Neural progenitor cell (in vitro differentiated cells): Measurements from ENCODE around the gene HS2ST1. TPM values are rescaled to one million over a fixed set of nuclear protein-coding genes. Genes with fewer than 3 reads are reported as not detected.

Source experiments
- DNase-seq: peaks from one replicate; pipeline ENCODE4 v3.0.0-alpha.2; 2016; ENCODE audit warnings: low spot score
- H2AFZ ChIP-seq: fragments of 200-600 bp; sonication (generic); replicated peaks from 2 replicates; pipeline ENCODE4 v1.6.1; 2016; ENCODE audit warnings: antibody characterized with exemption
- H3F3A ChIP-seq: fragments of 200-600 bp; sonication (generic); 2 replicates; pipeline ENCODE4 v1.6.1; 2016; ENCODE audit warnings: antibody characterized with exemption, low read depth
- H3K27ac ChIP-seq: fragments of 200-600 bp; sonication (generic); 2 replicates; pipeline ENCODE4 v1.5.1; 2016; ENCODE audit warnings: mild to moderate bottlenecking
- H3K27me3 ChIP-seq: fragments of 200-600 bp; sonication (generic); 2 replicates; pipeline ENCODE4 v1.6.1; 2016; ENCODE audit warnings: mild to moderate bottlenecking, moderate library complexity
- H3K36me3 ChIP-seq: fragments of 200-600 bp; sonication (generic); 2 replicates; pipeline ENCODE4 v1.5.1; 2016
- H3K4me1 ChIP-seq: fragments of 200-600 bp; sonication (generic); 2 replicates; pipeline ENCODE4 v1.6.1; 2016; ENCODE audit warnings: mixed run types
- H3K4me2 ChIP-seq: fragments of 200-600 bp; sonication (generic); 2 replicates; pipeline ENCODE4 v1.6.1; 2016
- H3K4me3 ChIP-seq: fragments of 200-600 bp; sonication (generic); 2 replicates; pipeline ENCODE4 v1.5.1; 2016
- H3K79me2 ChIP-seq: fragments of 200-600 bp; sonication (generic); 2 replicates; pipeline ENCODE4 v1.6.1; 2016; ENCODE audit warnings: low read depth
- H3K9ac ChIP-seq: fragments of 200-600 bp; sonication (generic); 2 replicates; pipeline ENCODE4 v1.6.1; 2016
- H3K9me3 ChIP-seq: fragments of 200-600 bp; sonication (generic); 2 replicates; pipeline ENCODE4 v1.5.1; 2016; ENCODE audit warnings: low read depth
- H4K20me1 ChIP-seq: fragments of 200-600 bp; sonication (generic); 2 replicates; pipeline ENCODE4 v1.6.1; 2016; ENCODE audit warnings: low read depth
- H3K27ac Mint-ChIP-seq: 3 replicates; pipeline ENCODE4 v1.8.0; 2021; ENCODE audit warnings: mixed read lengths
- H3K27me3 Mint-ChIP-seq: 2 replicates; pipeline ENCODE4 v1.8.0; 2022; ENCODE audit warnings: low read depth, mild to moderate bottlenecking, inconsistent platforms, moderate library complexity, mixed read lengths; ENCODE audit not compliant: insufficient read depth
- H3K36me3 Mint-ChIP-seq: 3 replicates; pipeline ENCODE4 v1.8.0; 2021; ENCODE audit warnings: mixed read lengths
- H3K4me1 Mint-ChIP-seq: 3 replicates; pipeline ENCODE4 v1.8.0; 2021; ENCODE audit warnings: mixed read lengths
- H3K4me3 Mint-ChIP-seq: 3 replicates; pipeline ENCODE4 v1.8.0; 2021; ENCODE audit warnings: mild to moderate bottlenecking, moderate library complexity, mixed read lengths
- H3K9me3 Mint-ChIP-seq: 3 replicates; pipeline ENCODE4 v1.8.0; 2020; ENCODE audit warnings: mixed read lengths
- EZH2 ChIP-seq: fragments of 200-600 bp; sonication (generic); IDR thresholded peaks from 2 replicates; pipeline ENCODE4 v1.6.1; 2017; ENCODE audit warnings: antibody characterized with exemption, mild to moderate bottlenecking, moderate library complexity
- EZH2phosphoT487 ChIP-seq: fragments of 200-600 bp; sonication (generic); IDR thresholded peaks from 2 replicates; pipeline ENCODE4 v1.6.1; 2017; ENCODE audit warnings: antibody characterized with exemption
- total RNA-seq: library from RNA; depleted of rRNA; stranded (reverse); fragments of >200 nt; gene quantifications from 2 replicates; pipeline ENCODE4 v1.2.3, GENCODE V29; 2015; ENCODE audit warnings: low replicate concordance
- TF ChIP-seq, protein P1 (sequence below): fragments of 200-600 bp; sonication (generic); IDR thresholded peaks from 2 replicates; pipeline ENCODE4 v1.5.1; 2017; ENCODE audit warnings: antibody characterized with exemption, mild to moderate bottlenecking

The HS2ST1 gene
- total RNA-seq, 1 donor from 2014 or later: 33.2 TPM

- TF ChIP-seq, protein P1, sequence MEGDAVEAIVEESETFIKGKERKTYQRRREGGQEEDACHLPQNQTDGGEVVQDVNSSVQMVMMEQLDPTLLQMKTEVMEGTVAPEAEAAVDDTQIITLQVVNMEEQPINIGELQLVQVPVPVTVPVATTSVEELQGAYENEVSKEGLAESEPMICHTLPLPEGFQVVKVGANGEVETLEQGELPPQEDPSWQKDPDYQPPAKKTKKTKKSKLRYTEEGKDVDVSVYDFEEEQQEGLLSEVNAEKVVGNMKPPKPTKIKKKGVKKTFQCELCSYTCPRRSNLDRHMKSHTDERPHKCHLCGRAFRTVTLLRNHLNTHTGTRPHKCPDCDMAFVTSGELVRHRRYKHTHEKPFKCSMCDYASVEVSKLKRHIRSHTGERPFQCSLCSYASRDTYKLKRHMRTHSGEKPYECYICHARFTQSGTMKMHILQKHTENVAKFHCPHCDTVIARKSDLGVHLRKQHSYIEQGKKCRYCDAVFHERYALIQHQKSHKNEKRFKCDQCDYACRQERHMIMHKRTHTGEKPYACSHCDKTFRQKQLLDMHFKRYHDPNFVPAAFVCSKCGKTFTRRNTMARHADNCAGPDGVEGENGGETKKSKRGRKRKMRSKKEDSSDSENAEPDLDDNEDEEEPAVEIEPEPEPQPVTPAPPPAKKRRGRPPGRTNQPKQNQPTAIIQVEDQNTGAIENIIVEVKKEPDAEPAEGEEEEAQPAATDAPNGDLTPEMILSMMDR: no peak
- TF ChIP-seq EZH2 (no peak), EZH2phosphoT487 (no peak)
- no peak overlapping the region for H3K27ac ChIP-seq
- H4K20me1 ChIP-seq: peaks cover 20% of the 10 kb centered on the region
- no peaks in the 10 kb centered on the region for H3K9me3 ChIP-seq
- Mint-ChIP-seq H3K27ac (no peak overlapping the region), H3K4me3 (no peak overlapping the region), H3K36me3 (peaks cover 23% of the 10 kb centered on the region), H3K27me3 (no peaks in the 10 kb centered on the region), H3K9me3 (peaks cover 16% of the 10 kb centered on the region), H3K4me1 (no peaks in the 10 kb centered on the region)
- no peak overlapping the region for H2AFZ ChIP-seq
- H3K9ac ChIP-seq: no peak overlapping the region
- no peak overlapping the region for H3K4me2 ChIP-seq
- H3K4me3 ChIP-seq: no peak overlapping the region
- DNase-seq: no peak
- no peaks in the 10 kb centered on the region for H3K27me3 ChIP-seq
- H3K79me2 ChIP-seq: peaks cover 100% of the 10 kb centered on the region
- no peaks in the 10 kb centered on the region for H3F3A ChIP-seq
- no peaks in the 10 kb centered on the region for H3K4me1 ChIP-seq
- H3K36me3 ChIP-seq: no peaks in the 10 kb centered on the region
These were observed 33.8 kb downstream of the HS2ST1 start for GRCh38 chr1:86948212-86948611.

DNA sequence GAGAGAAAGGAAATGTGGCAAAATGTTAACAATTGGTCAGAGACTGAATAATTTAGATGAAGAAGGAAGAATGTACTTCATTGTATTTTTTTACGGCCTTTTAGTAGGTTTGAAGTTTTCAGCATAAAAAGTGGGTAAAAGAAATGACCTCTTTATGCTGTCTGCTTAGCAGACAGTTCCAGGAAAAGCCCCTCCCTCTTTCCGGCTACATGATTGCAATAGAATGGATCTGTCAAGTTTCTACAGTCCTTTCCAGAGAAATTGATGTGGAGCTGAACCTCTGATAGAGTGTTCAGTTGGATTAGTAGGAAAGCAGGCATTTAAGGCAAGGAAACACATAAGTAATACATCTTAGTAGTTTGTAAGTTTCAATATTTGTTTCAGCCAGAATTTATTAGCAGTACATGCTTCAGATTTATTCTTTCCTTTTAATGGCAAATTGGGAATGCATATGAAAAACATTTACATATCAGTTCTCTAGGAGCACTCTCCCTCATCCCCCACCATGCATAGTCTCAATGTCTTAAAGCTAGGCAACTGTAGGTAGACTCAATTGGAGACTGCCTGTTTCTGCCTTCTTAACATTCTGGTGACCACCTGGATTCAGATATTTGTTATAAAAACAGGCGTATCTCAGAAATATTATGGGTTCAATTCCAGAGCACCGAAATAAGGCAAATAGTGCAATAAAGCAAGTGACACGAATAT, 36.4 kb downstream of the HS2ST1 start:
- H3K9me3 ChIP-seq: no peaks in the 10 kb centered on the region
- no peaks in the 10 kb centered on the region for H3K27me3 ChIP-seq
- no peak overlapping the region for H3K4me2 ChIP-seq
- H3K79me2 ChIP-seq: peaks cover 100% of the 10 kb centered on the region
- no peak overlapping the region for H3K27ac Mint-ChIP-seq
- peaks cover 18% of the 10 kb centered on the region for H3K9me3 Mint-ChIP-seq
- H3K27ac ChIP-seq: no peak overlapping the region
- H3K9ac ChIP-seq: no peak overlapping the region
- H3K4me1 ChIP-seq: peaks cover 5% of the 10 kb centered on the region
- H3K4me3 ChIP-seq: no peak overlapping the region
- no peak overlapping the region for H3K4me3 Mint-ChIP-seq
- TF ChIP-seq, protein P1: no peak
- TF ChIP-seq EZH2: no peak
- no peak for TF ChIP-seq EZH2phosphoT487
- H3K4me1 Mint-ChIP-seq: no peaks in the 10 kb centered on the region
- H4K20me1 ChIP-seq: peaks cover 7% of the 10 kb centered on the region
- H3F3A ChIP-seq: no peaks in the 10 kb centered on the region
- no peak overlapping the region for H2AFZ ChIP-seq
- DNase-seq: no peak
- H3K36me3 ChIP-seq: no peaks in the 10 kb centered on the region
- peaks cover 20% of the 10 kb centered on the region for H3K36me3 Mint-ChIP-seq
- H3K27me3 Mint-ChIP-seq: no peaks in the 10 kb centered on the region

- Histone ChIP-seq H3K4me1 (peaks cover 8% of the 10 kb centered on the region), H3K79me2 (peaks cover 99% of the 10 kb centered on the region), H3K4me3 (no peak overlapping the region), H3K9me3 (no peaks in the 10 kb centered on the region), H2AFZ (no peak overlapping the region), H3K4me2 (no peak overlapping the region), H3K27ac (no peak overlapping the region), H4K20me1 (peaks cover 1% of the 10 kb centered on the region), H3K27me3 (no peaks in the 10 kb centered on the region), H3F3A (no peaks in the 10 kb centered on the region), H3K36me3 (no peaks in the 10 kb centered on the region), H3K9ac (no peak overlapping the region)
- no peak overlapping the region for H3K4me3 Mint-ChIP-seq
- no peaks in the 10 kb centered on the region for H3K27me3 Mint-ChIP-seq
- peaks cover 21% of the 10 kb centered on the region for H3K9me3 Mint-ChIP-seq
- no peak for DNase-seq
- H3K4me1 Mint-ChIP-seq: no peaks in the 10 kb centered on the region
- no peak overlapping the region for H3K27ac Mint-ChIP-seq
- peaks cover 20% of the 10 kb centered on the region for H3K36me3 Mint-ChIP-seq
- TF ChIP-seq EZH2: no peak
- TF ChIP-seq, protein P1: no peak
- no peak for TF ChIP-seq EZH2phosphoT487
These were observed 37.0 kb downstream of the HS2ST1 start for GRCh38 chr1:86951430-86951829.
